Measurements from ENCODE around the gene MARS1. TPM values are rescaled to one million over a fixed set of nuclear protein-coding genes. Genes with fewer than 3 reads are reported as not detected.

MARS1 gene
- total RNA-seq, 2 donors from 2014 or later = 90.3 to 195 TPM

GRCh38 chr12:57451233-57451778 is 36.6 kb upstream of the MARS1 start:
- Histone ChIP-seq H3K27me3 (no peaks in the 10 kb centered on the region), H3K4me1 (no peaks in the 10 kb centered on the region), H3K9me3 (no peaks in the 10 kb centered on the region), H3K27ac (no peak overlapping the region), H3K4me3 (no peak overlapping the region), H3K36me3 (no peaks in the 10 kb centered on the region), H3K9ac (ENCODE audit: low read depth in 2 of 2, low read length in 2 of 2) (no peak overlapping the region)
- DNase-seq = no peak
- intact Hi-C loops (cut with DNase I) = loop anchor here (5.0 kb wide), 1 partner anchor 189 kb away; no protein-coding TSS in a partner anchor
- TF ChIP-seq CTCF (IDR thresholded peaks at IDR 0.05) = no peak

- Histone ChIP-seq H3K27me3 (no peaks in the 10 kb centered on the region), H3K4me1 (no peaks in the 10 kb centered on the region), H3K27ac (no peak overlapping the region), H3K9me3 (no peaks in the 10 kb centered on the region), H3K4me3 (no peak overlapping the region), H3K9ac (ENCODE audit: low read depth in 2 of 2, low read length in 2 of 2) (no peak overlapping the region), H3K36me3 (no peaks in the 10 kb centered on the region)
- intact Hi-C loops (cut with DNase I) = loop anchor here (2.0 to 5.0 kb wide), 2 partner anchors 146 to 190 kb away; no protein-coding TSS in a partner anchor
- no peak for DNase-seq
- TF ChIP-seq CTCF (IDR thresholded peaks at IDR 0.05) = no peak
Observed at GRCh38 chr12:57452181-57452936, 35.5 kb upstream of the MARS1 start.

GRCh38 chr12:57452937-57453509 is 34.8 kb upstream of the MARS1 start:
- H3K9me3 ChIP-seq = no peaks in the 10 kb centered on the region
- no peak overlapping the region for H3K27ac ChIP-seq
- no peak overlapping the region for H3K9ac ChIP-seq (ENCODE audit: low read depth in 2 of 2, low read length in 2 of 2)
- no peak overlapping the region for H3K4me3 ChIP-seq
- DNase-seq = peak; percentile 79
- TF ChIP-seq CTCF (IDR thresholded peaks at IDR 0.05) = peak; percentile 65
- H3K4me1 ChIP-seq = no peaks in the 10 kb centered on the region
- intact Hi-C loops (cut with DNase I) = loop anchor here (2.0 to 5.0 kb wide), 2 partner anchors 146 to 191 kb away; no protein-coding TSS in a partner anchor
- H3K36me3 ChIP-seq = no peaks in the 10 kb centered on the region
- H3K27me3 ChIP-seq = no peaks in the 10 kb centered on the region

- no peaks in the 10 kb centered on the region for H3K4me1 ChIP-seq
- H3K36me3 ChIP-seq = no peaks in the 10 kb centered on the region
- H3K9ac ChIP-seq (ENCODE audit: low read depth in 2 of 2, low read length in 2 of 2) = no peak overlapping the region
- no peak for DNase-seq
- no peaks in the 10 kb centered on the region for H3K9me3 ChIP-seq
- no peak overlapping the region for H3K27ac ChIP-seq
- intact Hi-C loops (cut with DNase I) = loop anchor here (5.0 kb wide), 1 partner anchor 192 kb away; no protein-coding TSS in a partner anchor
- no peaks in the 10 kb centered on the region for H3K27me3 ChIP-seq
- no peak overlapping the region for H3K4me3 ChIP-seq
- no peak for TF ChIP-seq CTCF (IDR thresholded peaks at IDR 0.05)
Observed at GRCh38 chr12:57454213-57454565, 33.7 kb upstream of the MARS1 start.

GRCh38 chr12:57454566-57455373 is 33.1 kb upstream of the MARS1 start, which contains the start of gene INHBE:
Gene INHBE (plus strand): TSS chr12:57455307. CDS start chr12:57455537, 230 bp downstream.
- TF ChIP-seq CTCF (IDR thresholded peaks at IDR 0.05) = no peak
- no peak within 1 kb of the TSS for H3K9ac ChIP-seq (ENCODE audit: low read depth in 2 of 2, low read length in 2 of 2)
- intact Hi-C loops (cut with DNase I) = loop anchor here (5.0 kb wide), 1 partner anchor 192 kb away; no protein-coding TSS in a partner anchor
- H3K27ac ChIP-seq = no peak within 1 kb of the TSS
- DNase-seq = no peak
- no peaks in the 10 kb centered on the region for H3K4me1 ChIP-seq
- H3K4me3 ChIP-seq = no peak within 1 kb of the TSS
- H3K9me3 ChIP-seq = no peaks in the 10 kb centered on the region
- no peaks in the 10 kb centered on the region for H3K27me3 ChIP-seq
- H3K36me3 ChIP-seq = no peaks in the 10 kb centered on the region

All from colonic mucosa (tissue), 4 donors.